HG02763 (cell line): ENCODE results near the gene ALDH1A3.

ENCODE experiments used
- ATAC-seq: cut with Tn5 transposase; IDR thresholded peaks from one replicate; pipeline ENCODE4 v1.9.1; 2021; ENCODE audit warnings: mild to moderate bottlenecking, moderate library complexity; ENCODE audit not compliant: unreplicated experiment

Gene ALDH1A3

GRCh38 chr15:100880897-100881242 is 1.2 kb downstream of the ALDH1A3 start:
- ATAC-seq: no peak

GRCh38 chr15:100881573-100882336 is 2.1 kb downstream of the ALDH1A3 start:
- ATAC-seq: no peak

GRCh38 chr15:100885116-100885515 is 5.5 kb downstream of the ALDH1A3 start:
- no peak for ATAC-seq

GRCh38 chr15:100885811-100886210 is 6.2 kb downstream of the ALDH1A3 start:
- no peak for ATAC-seq

GRCh38 chr15:100887211-100887913 is 7.7 kb downstream of the ALDH1A3 start:
- ATAC-seq: no peak

- ATAC-seq: no peak
These were observed 9.9 kb downstream of the ALDH1A3 start for GRCh38 chr15:100889385-100890050.

- no peak for ATAC-seq
These were observed 10.6 kb downstream of the ALDH1A3 start for GRCh38 chr15:100890051-100890720.

- no peak for ATAC-seq
These were observed 11.2 kb downstream of the ALDH1A3 start for GRCh38 chr15:100890850-100891249.

- ATAC-seq: no peak
These were observed 11.8 kb downstream of the ALDH1A3 start for GRCh38 chr15:100891307-100892012.

- ATAC-seq: no peak
These were observed 12.4 kb downstream of the ALDH1A3 start for GRCh38 chr15:100892013-100892355.

GRCh38 chr15:100893261-100893963 is 13.8 kb downstream of the ALDH1A3 start:
- no peak for ATAC-seq

- ATAC-seq: no peak
These were observed 14.3 kb downstream of the ALDH1A3 start for GRCh38 chr15:100893964-100894295.

- no peak for ATAC-seq
These were observed 16.1 kb downstream of the ALDH1A3 start for GRCh38 chr15:100895721-100896120.

- ATAC-seq: no peak
These were observed 17.9 kb downstream of the ALDH1A3 start for GRCh38 chr15:100897221-100898151.

- no peak for ATAC-seq
These were observed 18.5 kb downstream of the ALDH1A3 start for GRCh38 chr15:100898152-100898490.

GRCh38 chr15:100898661-100899462 is 19.2 kb downstream of the ALDH1A3 start:
- no peak for ATAC-seq

GRCh38 chr15:100899601-100900000 is 20.0 kb downstream of the ALDH1A3 start:
- no peak for ATAC-seq

- no peak for ATAC-seq
These were observed 20.6 kb downstream of the ALDH1A3 start for GRCh38 chr15:100900136-100900794.
